Measurements from ENCODE around the gene ADAD1. TPM values are rescaled to one million over a fixed set of nuclear protein-coding genes. Genes with fewer than 3 reads are reported as not detected.

The ADAD1 gene
- total RNA-seq, 1 experiment from 2014 or later = not detected

GRCh38 chr4:122456231-122457116, 77.7 kb downstream of the ADAD1 start, which contains the start of gene IL2:
Gene IL2, minus strand, starts transcription at chr4:122456725. Its CDS starts 285 bp downstream, at chr4:122456440.
- Histone ChIP-seq H2BK15ac (ENCODE audit: low read depth, low read length) (no peak within 1 kb of the TSS), H3K4ac (ENCODE audit: low read depth, low read length) (no peak within 1 kb of the TSS), H4K8ac (replicated peaks; ENCODE audit: insufficient read length, low read depth, low read length) (no peak within 1 kb of the TSS), H3K9ac (ENCODE audit: extremely low read depth, insufficient read length, low read length) (no peak within 1 kb of the TSS), H2BK20ac (ENCODE audit: low read depth, low read length, poor library complexity, severe bottlenecking) (no peak within 1 kb of the TSS), H3K27me3 (ENCODE audit: insufficient read depth, low read length) (no peaks in the 10 kb centered on the region), H2BK5ac (ENCODE audit: insufficient read length, low read length) (no peak within 1 kb of the TSS), H4K91ac (ENCODE audit: insufficient read length, low read depth, low read length) (no peak within 1 kb of the TSS), H3K4me1 (ENCODE audit: insufficient read depth, low read length) (no peaks in the 10 kb centered on the region), H2AK5ac (ENCODE audit: insufficient read length, low read length) (no peak within 1 kb of the TSS), H3K23me2 (ENCODE audit: insufficient read length, low read depth, low read length, poor library complexity, severe bottlenecking) (no peaks in the 10 kb centered on the region), H2AFZ (ENCODE audit: low read length) (no peak within 1 kb of the TSS), H3K14ac (ENCODE audit: insufficient read depth, low read length) (no peak within 1 kb of the TSS), H4K20me1 (ENCODE audit: control insufficient read depth, insufficient read depth, insufficient read length) (no peaks in the 10 kb centered on the region), H3K4me2 (ENCODE audit: insufficient read depth, insufficient read length, low read length) (no peak within 1 kb of the TSS), H3K23ac (ENCODE audit: insufficient read length, low read depth, low read length) (no peak within 1 kb of the TSS), H4K5ac (ENCODE audit: insufficient read length, low read depth, low read length) (no peak within 1 kb of the TSS), H3K18ac (ENCODE audit: insufficient read length, low read depth, low read length) (no peak within 1 kb of the TSS), H3T11ph (ENCODE audit: low read length) (no peak within 1 kb of the TSS), H3K56ac (ENCODE audit: insufficient read length, low read depth, low read length) (no peak within 1 kb of the TSS), H2BK12ac (ENCODE audit: insufficient read length, low read depth, low read length) (no peak within 1 kb of the TSS), H3K27ac (ENCODE audit: insufficient read length, low read depth, low read length) (no peak within 1 kb of the TSS), H3K9me3 (ENCODE audit: control insufficient read depth, low read depth, low read length) (no peaks in the 10 kb centered on the region), H2BK120ac (ENCODE audit: low read depth, low read length, poor library complexity, severe bottlenecking) (no peak within 1 kb of the TSS), H3K79me2 (ENCODE audit: insufficient read depth, low read length) (no peaks in the 10 kb centered on the region), H3K79me1 (ENCODE audit: insufficient read depth, low read depth, low read length, poor library complexity, severe bottlenecking) (no peaks in the 10 kb centered on the region)
- no peaks in the 10 kb centered on the region for H3K9me3 Mint-ChIP-seq
- peaks cover 9% of the 10 kb centered on the region in 2 experiments; a peak in 3 of 4 replicates for H3K4me1 Mint-ChIP-seq
- no peak for TF ChIP-seq CTCF (conservative IDR thresholded peaks at IDR 0.05)
- no CpG with 5 or more reads among the region's 2 CpGs for WGBS (ENCODE audit: extremely low coverage, insufficient read length, low lambda C conversion rate)
- H3K4me3 Mint-ChIP-seq = no peak within 1 kb of the TSS
- DNase-seq = no peak
- H3K36me3 Mint-ChIP-seq (ENCODE audit: insufficient read depth in 1 of 3, low read depth in 3 of 3) = no peaks in the 10 kb centered on the region
- H3K27ac Mint-ChIP-seq = no peak within 1 kb of the TSS
- no peaks in the 10 kb centered on the region; the same call in 1 of the 2 replicates for H3K27me3 Mint-ChIP-seq (ENCODE audit: low read depth)
